ENCODE measurements around the gene CARM1.

The CARM1 gene

GRCh38 chr19:10921910-10922637 lies 50.7 kb downstream of the CARM1 start:
- Histone ChIP-seq H3K9me3 (no peaks in the 10 kb centered on the region), H3K4me1 (no peaks in the 10 kb centered on the region), H3K27me3 (no peaks in the 10 kb centered on the region), H3K36me3 (peaks cover 41% of the 10 kb centered on the region), H3K4me3 (ENCODE audit: low read depth, low read length) (no peak overlapping the region)
- TF ChIP-seq CTCF (IDR thresholded peaks at IDR 0.05; ENCODE audit: low read depth, low read length): no peak
- DNase-seq: no peak

- Histone ChIP-seq H3K4me3 (ENCODE audit: low read depth, low read length) (no peak overlapping the region), H3K36me3 (peaks cover 41% of the 10 kb centered on the region), H3K9me3 (no peaks in the 10 kb centered on the region), H3K27me3 (no peaks in the 10 kb centered on the region), H3K4me1 (no peaks in the 10 kb centered on the region)
- DNase-seq: no peak
- TF ChIP-seq CTCF (IDR thresholded peaks at IDR 0.05; ENCODE audit: low read depth, low read length): no peak
Measured at GRCh38 chr19:10922638-10923014, 51.3 kb downstream of the CARM1 start.

GRCh38 chr19:10923260-10924112 lies 52.1 kb downstream of the CARM1 start:
- Histone ChIP-seq H3K4me1 (no peaks in the 10 kb centered on the region), H3K27me3 (no peaks in the 10 kb centered on the region), H3K36me3 (peaks cover 41% of the 10 kb centered on the region), H3K4me3 (ENCODE audit: low read depth, low read length) (no peak overlapping the region), H3K9me3 (no peaks in the 10 kb centered on the region)
- no peak for DNase-seq
- TF ChIP-seq CTCF (IDR thresholded peaks at IDR 0.05; ENCODE audit: low read depth, low read length): no peak

- Histone ChIP-seq H3K36me3 (peaks cover 37% of the 10 kb centered on the region), H3K27me3 (no peaks in the 10 kb centered on the region), H3K4me1 (no peaks in the 10 kb centered on the region), H3K4me3 (ENCODE audit: low read depth, low read length) (no peak overlapping the region), H3K9me3 (no peaks in the 10 kb centered on the region)
- no peak for DNase-seq
- no peak for TF ChIP-seq CTCF (IDR thresholded peaks at IDR 0.05; ENCODE audit: low read depth, low read length)
Measured at GRCh38 chr19:10924597-10924996, 53.2 kb downstream of the CARM1 start.

- no peaks in the 10 kb centered on the region for H3K9me3 ChIP-seq
- H3K4me3 ChIP-seq (ENCODE audit: low read depth, low read length): peak overlapping the region; percentile 88
- no peaks in the 10 kb centered on the region for H3K4me1 ChIP-seq
- H3K36me3 ChIP-seq: peaks cover 26% of the 10 kb centered on the region
- no peak for DNase-seq
- H3K27me3 ChIP-seq: no peaks in the 10 kb centered on the region
- no peak for TF ChIP-seq CTCF (IDR thresholded peaks at IDR 0.05; ENCODE audit: low read depth, low read length)
Measured at GRCh38 chr19:10927730-10928562, 56.6 kb downstream of the CARM1 start.

Measured in BE2C (cell line).